SH-SY5Y (cell line): ENCODE results near the gene PRICKLE4.

Experiments used
- GATA2 ChIP-seq: IDR thresholded peaks from 2 replicates; pipeline ENCODE4 v1.6.1; 2011; ENCODE audit warnings: mild to moderate bottlenecking, low read depth, low read length
- GATA3 ChIP-seq: IDR thresholded peaks from 2 replicates; pipeline ENCODE4 v1.6.1; 2011; ENCODE audit warnings: low read depth, mild to moderate bottlenecking, low read length, moderate library complexity

GRCh38 chr6:41791984-41792383 lies 11.4 kb downstream of the PRICKLE4 start:
- TF ChIP-seq GATA3 (no peak), GATA2 (no peak)
